Cardiac muscle cell (in vitro differentiated cells and primary cell): ENCODE data around the gene COL4A5. TPM values are rescaled to one million over a fixed set of nuclear protein-coding genes. Genes with fewer than 3 reads are reported as not detected.

ENCODE experiments used
- DNase-seq, 2 donors: peaks; one replicate each; pipeline versions ENCODE4 v3.0.0 to v3.0.0-alpha.2; 2010 to 2017; ENCODE audit warnings: low read depth in 1 of 2, low spot score in 1 of 2
- H3K27ac ChIP-seq: fragments of 200-600 bp; sonication (generic); 2 replicates; pipeline ENCODE4 v1.5.1; 2016
- H3K27me3 ChIP-seq: fragments of 200-600 bp; sonication (generic); 2 replicates; pipeline ENCODE4 v1.6.0; 2016; ENCODE audit warnings: control low read depth
- H3K36me3 ChIP-seq: fragments of 200-600 bp; sonication (generic); 2 replicates; pipeline ENCODE4 v1.5.1; 2016; ENCODE audit warnings: control low read depth
- H3K4me1 ChIP-seq: fragments of 200-600 bp; sonication (generic); 2 replicates; pipeline ENCODE4 v1.8.1; 2017; ENCODE audit warnings: low read depth, mild to moderate bottlenecking, mixed run types
- H3K4me3 ChIP-seq: fragments of 200-600 bp; sonication (generic); 2 replicates; pipeline ENCODE4 v1.5.1; 2016; ENCODE audit warnings: mild to moderate bottlenecking
- H3K9me3 ChIP-seq: fragments of 200-600 bp; sonication (generic); 2 replicates; pipeline ENCODE4 v1.5.1; 2017; ENCODE audit warnings: low read depth, mild to moderate bottlenecking, control low read depth
- CTCF ChIP-seq: IDR thresholded peaks from 2 replicates; pipeline ENCODE4 v1.5.1; 2012; ENCODE audit warnings: low read depth, mild to moderate bottlenecking, low read length
- polyA plus RNA-seq: library from polyadenylated mRNA; unstranded; fragments of >200 nt; fragmentation: Nextera tagmentation; extraction: Ambion mirVana; gene quantifications from 2 replicates; pipeline ENCODE4 v1.2.1, GENCODE V29; 2016
- total RNA-seq: library from RNA; depleted of rRNA; stranded (reverse); fragments of >200 nt; gene quantifications from 2 replicates; pipeline ENCODE4 v1.2.3, GENCODE V29; 2016

Gene COL4A5
- total and polyA plus RNA-seq, 2 experiments from 2014 or later: 98.0 to 299 TPM

DNA sequence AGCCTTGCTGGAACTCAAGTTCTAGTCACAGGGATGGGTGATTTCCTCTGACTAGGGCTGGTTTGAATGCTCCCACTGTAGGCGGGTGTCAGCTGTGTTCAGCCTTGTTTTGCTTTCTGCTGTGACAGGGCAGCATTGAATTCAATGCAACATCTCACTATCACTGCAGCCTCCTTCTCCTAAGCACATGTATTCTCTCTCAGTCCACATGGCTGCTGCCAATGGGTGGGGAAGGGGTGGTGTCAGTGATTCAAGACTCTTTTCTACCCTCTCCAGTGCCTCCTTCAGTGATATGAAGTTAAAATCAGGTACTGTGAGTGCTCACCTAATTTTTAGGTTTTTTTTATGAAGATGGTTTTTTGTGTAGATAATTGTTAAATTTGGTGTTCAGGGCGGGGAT, 46.3 kb downstream of the COL4A5 start:
- no peak overlapping the region for H3K4me3 ChIP-seq
- H3K27me3 ChIP-seq: no peaks in the 10 kb centered on the region
- DNase-seq: no peak
- no peak overlapping the region for H3K27ac ChIP-seq
- no peaks in the 10 kb centered on the region for H3K36me3 ChIP-seq
- no peaks in the 10 kb centered on the region for H3K4me1 ChIP-seq
- H3K9me3 ChIP-seq: no peaks in the 10 kb centered on the region
- TF ChIP-seq CTCF: no peak

- Histone ChIP-seq H3K27me3 (no peaks in the 10 kb centered on the region), H3K27ac (no peak overlapping the region), H3K4me3 (no peak overlapping the region), H3K4me1 (no peaks in the 10 kb centered on the region), H3K9me3 (no peaks in the 10 kb centered on the region), H3K36me3 (no peaks in the 10 kb centered on the region)
- no peak for TF ChIP-seq CTCF
- DNase-seq: peak in 1 of 2 donors; percentile 34
Observed at GRCh38 chrX:108494406-108495090, 54.9 kb downstream of the COL4A5 start.

DNA sequence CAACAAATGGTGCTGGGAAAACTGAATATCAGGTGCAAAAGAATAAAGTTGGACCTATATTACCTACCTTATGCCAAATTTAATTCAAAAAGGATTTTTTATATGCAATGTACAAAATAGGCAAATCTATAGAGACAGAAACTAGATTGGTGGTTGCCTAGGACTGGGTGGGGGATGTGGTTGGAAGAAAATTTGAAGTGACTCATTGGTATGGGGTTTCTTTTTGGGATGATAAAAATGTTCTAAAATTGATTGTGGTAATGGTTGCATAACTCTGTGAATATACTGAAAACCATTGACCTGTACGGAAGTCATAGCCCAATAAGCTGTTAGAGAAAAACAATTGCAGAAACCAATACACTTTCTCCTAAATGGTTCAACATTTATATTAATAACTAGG, 72.1 kb downstream of the COL4A5 start:
- no peaks in the 10 kb centered on the region for H3K36me3 ChIP-seq
- no peak overlapping the region for H3K4me3 ChIP-seq
- H3K4me1 ChIP-seq: peaks cover 12% of the 10 kb centered on the region
- peak in 1 of 2 donors; percentile 45 for DNase-seq
- no peak for TF ChIP-seq CTCF
- no peaks in the 10 kb centered on the region for H3K9me3 ChIP-seq
- H3K27ac ChIP-seq: no peak overlapping the region
- H3K27me3 ChIP-seq: no peaks in the 10 kb centered on the region

GRCh38 chrX:108516184-108516583, 76.5 kb downstream of the COL4A5 start:
- Histone ChIP-seq H3K36me3 (no peaks in the 10 kb centered on the region), H3K27ac (peak overlapping the region; percentile 75), H3K9me3 (peaks cover 5% of the 10 kb centered on the region), H3K4me3 (no peak overlapping the region), H3K4me1 (peaks cover 12% of the 10 kb centered on the region), H3K27me3 (no peaks in the 10 kb centered on the region)
- DNase-seq: peak; percentile 5 to 78
- no peak for TF ChIP-seq CTCF

GRCh38 chrX:108527724-108528123, 88.1 kb downstream of the COL4A5 start:
- no peak for TF ChIP-seq CTCF
- Histone ChIP-seq H3K36me3 (peaks cover 3% of the 10 kb centered on the region), H3K4me3 (no peak overlapping the region), H3K4me1 (no peaks in the 10 kb centered on the region), H3K9me3 (no peaks in the 10 kb centered on the region), H3K27ac (no peak overlapping the region), H3K27me3 (no peaks in the 10 kb centered on the region)
- no peak for DNase-seq
